ENCODE measurements around the gene ZNF548. TPM values are rescaled to one million over a fixed set of nuclear protein-coding genes. Genes with fewer than 3 reads are reported as not detected.
"Not testable (repeated sequence)": the region's sequence is repeated elsewhere in the genome, so short reads cannot be mapped to it uniquely, and the experiment has no call there.

ZNF548 gene
- total and polyA plus RNA-seq, 4 donors = 2.3 to 29.0 (median 15.3) TPM

DNA sequence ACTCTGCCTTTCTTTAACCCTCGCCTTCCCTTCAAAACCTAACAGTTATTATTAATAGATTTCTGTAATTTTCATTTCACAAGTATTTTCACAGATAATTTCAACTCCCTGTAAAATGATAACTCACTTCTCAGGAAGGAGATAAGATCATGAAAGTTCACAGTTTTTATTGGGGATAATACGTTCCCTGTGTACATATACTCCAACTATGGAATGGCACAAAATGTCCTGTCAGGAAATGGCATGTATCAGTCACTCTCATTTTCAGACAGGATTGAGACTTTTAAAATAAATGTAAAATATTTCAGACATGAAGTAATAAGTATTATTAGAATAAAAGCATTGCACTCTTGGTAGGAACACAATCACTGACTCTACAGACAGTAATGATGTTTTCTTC, 27.2 kb upstream of the ZNF548 start:
- intact Hi-C loops (cut with DNase I) = no loop called here
- peaks cover 10% of the 10 kb centered on the region for H3K9me3 ChIP-seq (ENCODE audit: control insufficient read depth, low read length)

DNA sequence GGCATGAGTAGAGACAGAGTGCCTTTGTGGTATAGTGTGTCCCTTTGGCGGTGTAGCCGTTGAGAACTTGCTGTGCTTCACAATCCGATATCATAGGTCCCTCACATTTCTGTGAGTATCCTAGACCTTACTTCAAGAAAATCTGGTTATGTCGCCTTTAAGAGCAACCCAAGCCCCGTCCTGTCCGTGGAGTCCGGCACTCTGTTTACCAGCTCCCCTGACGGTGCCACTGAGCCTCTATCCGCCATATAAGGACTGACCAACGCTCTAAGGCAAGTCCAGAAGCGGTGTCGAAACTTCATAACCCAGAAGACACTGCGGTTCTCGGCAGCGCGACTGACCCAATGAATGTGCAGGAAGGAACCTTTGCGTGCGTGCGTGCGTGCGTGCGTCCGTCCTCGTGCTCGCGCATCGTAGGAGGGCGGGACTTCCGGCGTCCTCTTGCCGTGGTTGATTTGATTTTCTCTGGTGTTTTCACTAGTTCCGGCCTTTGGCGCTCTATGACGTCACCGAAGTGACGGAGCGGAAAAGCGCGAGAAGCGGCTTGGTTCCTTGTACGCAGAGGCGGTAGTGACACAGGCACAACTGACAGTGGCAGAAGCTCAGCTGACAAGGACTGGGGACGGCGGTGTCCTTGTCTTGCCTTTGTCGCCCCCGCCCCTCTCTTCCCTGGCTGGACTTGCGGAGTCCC, 26.5 kb upstream of the ZNF548 start, which contains the start of the genes TRAPPC2B and ZNF547:
Gene TRAPPC2B, plus strand, starts transcription at position 555 of the 691 bp plus-strand sequence. CDS start 1,283 bp downstream, outside the sequence.
Gene ZNF547, plus strand, starts transcription at position 555 of the 691 bp plus-strand sequence. CDS start 5,005 bp downstream, outside the sequence.
- DNase-seq (peak; percentile 100), ATAC-seq (ENCODE audit: low FRiP score) (peak; percentile 98)
- Histone ChIP-seq H3K4me1 (ENCODE audit: control insufficient read depth in 1 of 2, insufficient read depth in 2 of 2, low read length in 2 of 2) (no peaks in the 10 kb centered on the region), H3K36me3 (ENCODE audit: control insufficient read depth in 1 of 2, insufficient read depth in 2 of 2, low read length in 1 of 2) (peaks cover under 1 to 1% of the 10 kb centered on the region in 2 donors), H3K9me3 (ENCODE audit: control insufficient read depth, low read length) (peaks cover 5% of the 10 kb centered on the region), H3K27ac (ENCODE audit: low read depth in 1 of 2, low read length in 2 of 2) (peak within 1 kb of the TSS; percentile 37 to 72), H3K27me3 (ENCODE audit: control insufficient read depth in 1 of 2, insufficient read depth in 2 of 2, low read length in 1 of 2) (no peaks in the 10 kb centered on the region), H3K4me3 (ENCODE audit: low read length in 2 of 2) (peak within 1 kb of the TSS; percentile 67 to 70)
- WGBS, 2 donors = 1% methylated on average over 47 of the region's 47 CpGs
- intact Hi-C loops (cut with DNase I) = no loop called here

More for the DNA sequence above, 27.2 kb upstream of the ZNF548 start:
- ATAC-seq (ENCODE audit: low FRiP score) (no peak), DNase-seq (no peak)
- 43 to 50% methylated on average over 2 of the region's 2 CpGs for WGBS, 2 donors
- peak overlapping the region in 1 of 2 donors; percentile 51 for H3K4me3 ChIP-seq (ENCODE audit: low read length in 2 of 2)
- peaks cover 3 to 4% of the 10 kb centered on the region in 2 donors for H3K36me3 ChIP-seq (ENCODE audit: control insufficient read depth in 1 of 2, insufficient read depth in 2 of 2, low read length in 1 of 2)
- H3K27me3 ChIP-seq (ENCODE audit: control insufficient read depth in 1 of 2, insufficient read depth in 2 of 2, low read length in 1 of 2) = no peaks in the 10 kb centered on the region
- H3K4me1 ChIP-seq (ENCODE audit: control insufficient read depth in 1 of 2, insufficient read depth in 2 of 2, low read length in 2 of 2) = no peaks in the 10 kb centered on the region
- H3K27ac ChIP-seq (ENCODE audit: low read depth in 1 of 2, low read length in 2 of 2) = peak overlapping the region in 1 of 2 donors; percentile 48

DNA sequence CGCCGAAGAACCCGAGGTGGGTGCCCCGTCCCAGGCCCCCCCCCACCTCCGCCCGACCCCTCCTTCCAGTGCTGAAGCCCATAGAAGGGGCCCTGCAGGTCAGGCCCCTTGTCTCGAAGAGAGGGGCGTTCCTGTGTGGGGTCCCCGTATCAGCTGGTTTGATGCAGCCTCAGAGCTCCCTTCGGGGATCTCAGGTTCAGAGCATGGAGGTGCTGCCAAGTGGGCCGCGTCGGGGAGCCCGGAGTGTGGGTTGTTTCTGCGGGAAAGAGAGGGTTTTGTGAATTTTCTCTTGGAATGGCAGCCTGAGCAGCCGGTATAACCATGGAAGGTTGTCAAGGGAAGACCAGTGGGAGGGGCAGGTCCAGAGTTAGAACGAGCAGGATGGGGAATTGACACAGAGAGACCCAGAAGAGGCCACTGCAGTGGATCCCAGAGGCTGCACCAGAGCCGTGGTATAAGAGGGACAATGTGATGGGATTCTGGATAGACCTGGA, 25.9 kb upstream of the ZNF548 start:
- Histone ChIP-seq H3K9me3 (ENCODE audit: control insufficient read depth, low read length) (peaks cover 6% of the 10 kb centered on the region), H3K4me1 (ENCODE audit: control insufficient read depth in 1 of 2, insufficient read depth in 2 of 2, low read length in 2 of 2) (no peaks in the 10 kb centered on the region), H3K27ac (ENCODE audit: low read depth in 1 of 2, low read length in 2 of 2) (peak overlapping the region; percentile 37 to 72), H3K36me3 (ENCODE audit: control insufficient read depth in 1 of 2, insufficient read depth in 2 of 2, low read length in 1 of 2) (peaks cover 0 to 1% of the 10 kb centered on the region in 2 donors), H3K27me3 (ENCODE audit: control insufficient read depth in 1 of 2, insufficient read depth in 2 of 2, low read length in 1 of 2) (no peaks in the 10 kb centered on the region), H3K4me3 (ENCODE audit: low read length in 2 of 2) (peak overlapping the region; percentile 67 to 70)
- DNase-seq (no peak), ATAC-seq (ENCODE audit: low FRiP score) (peak; percentile 57)
- WGBS, 2 donors = 1 to 2% methylated on average over 17 to 18 of the region's 18 CpGs
- intact Hi-C loops (cut with DNase I) = no loop called here

DNA sequence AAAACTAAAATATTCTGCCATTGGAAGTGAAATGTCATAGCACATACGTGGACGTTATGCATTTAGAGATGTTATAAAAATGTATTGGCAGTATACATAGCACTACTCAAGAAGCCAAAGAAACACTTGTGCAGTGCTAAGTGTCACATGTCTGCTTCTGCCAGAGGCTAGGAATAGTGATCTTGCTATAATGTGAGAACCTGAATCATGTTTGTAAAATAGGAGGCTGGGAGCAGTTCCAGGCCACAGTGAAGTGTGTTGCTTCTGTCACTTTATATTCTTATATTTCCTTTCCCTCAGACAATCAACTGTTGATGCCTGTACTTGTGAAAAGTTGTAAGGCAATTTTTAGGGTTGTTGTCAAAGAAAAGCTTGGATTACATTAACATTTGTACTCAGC, 22.9 kb upstream of the ZNF548 start:
- WGBS, 2 donors = 85 to 87% methylated on average over 2 of the region's 2 CpGs
- no peak overlapping the region for H3K27ac ChIP-seq (ENCODE audit: low read depth in 1 of 2, low read length in 2 of 2)
- intact Hi-C loops (cut with DNase I) = no loop called here
- ATAC-seq (ENCODE audit: low FRiP score) = no peak
- no peaks in the 10 kb centered on the region for H3K4me1 ChIP-seq (ENCODE audit: control insufficient read depth in 1 of 2, insufficient read depth in 2 of 2, low read length in 2 of 2)
- peaks cover 0 to 1% of the 10 kb centered on the region in 2 donors for H3K36me3 ChIP-seq (ENCODE audit: control insufficient read depth in 1 of 2, insufficient read depth in 2 of 2, low read length in 1 of 2)
- peaks cover 3% of the 10 kb centered on the region for H3K9me3 ChIP-seq (ENCODE audit: control insufficient read depth, low read length)
- H3K27me3 ChIP-seq (ENCODE audit: control insufficient read depth in 1 of 2, insufficient read depth in 2 of 2, low read length in 1 of 2) = no peaks in the 10 kb centered on the region
- DNase-seq = no peak
- H3K4me3 ChIP-seq (ENCODE audit: low read length in 2 of 2) = no peak overlapping the region

DNA sequence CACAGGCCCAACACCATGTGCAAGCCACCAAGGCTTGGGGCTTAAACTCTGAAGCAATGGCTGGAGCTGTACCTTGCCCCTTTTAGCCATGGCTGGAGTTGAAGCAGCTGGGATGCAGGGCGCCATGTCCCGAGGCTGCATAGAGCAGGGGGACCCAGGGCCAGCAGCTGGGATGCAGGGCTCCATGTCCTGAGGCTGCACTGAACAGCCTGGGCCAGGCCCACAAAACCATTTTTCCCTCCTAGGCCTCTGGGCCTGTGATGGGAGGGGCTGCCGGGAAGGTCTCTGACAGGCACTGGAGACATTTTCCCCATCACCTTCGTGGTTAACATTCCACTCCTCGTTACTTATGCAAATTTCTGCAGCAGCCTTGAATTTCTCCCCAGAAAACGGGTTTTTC, 15.5 kb upstream of the ZNF548 start:
- Histone ChIP-seq H3K4me3 (ENCODE audit: low read length in 2 of 2) (no peak overlapping the region), H3K4me1 (ENCODE audit: control insufficient read depth in 1 of 2, insufficient read depth in 2 of 2, low read length in 2 of 2) (no peaks in the 10 kb centered on the region), H3K27me3 (ENCODE audit: control insufficient read depth in 1 of 2, insufficient read depth in 2 of 2, low read length in 1 of 2) (no peaks in the 10 kb centered on the region), H3K9me3 (ENCODE audit: control insufficient read depth, low read length) (peaks cover 21% of the 10 kb centered on the region), H3K27ac (ENCODE audit: low read depth in 1 of 2, low read length in 2 of 2) (no peak overlapping the region), H3K36me3 (ENCODE audit: control insufficient read depth in 1 of 2, insufficient read depth in 2 of 2, low read length in 1 of 2) (peaks cover 21 to 22% of the 10 kb centered on the region in 2 donors)
- no peak for ATAC-seq (ENCODE audit: low FRiP score)
- whole genome bisulfite sequencing, 2 donors = 96 to 98% methylated on average over 6 of the region's 6 CpGs
- intact Hi-C loops (cut with DNase I) = no loop called here
- DNase-seq = no peak

DNA sequence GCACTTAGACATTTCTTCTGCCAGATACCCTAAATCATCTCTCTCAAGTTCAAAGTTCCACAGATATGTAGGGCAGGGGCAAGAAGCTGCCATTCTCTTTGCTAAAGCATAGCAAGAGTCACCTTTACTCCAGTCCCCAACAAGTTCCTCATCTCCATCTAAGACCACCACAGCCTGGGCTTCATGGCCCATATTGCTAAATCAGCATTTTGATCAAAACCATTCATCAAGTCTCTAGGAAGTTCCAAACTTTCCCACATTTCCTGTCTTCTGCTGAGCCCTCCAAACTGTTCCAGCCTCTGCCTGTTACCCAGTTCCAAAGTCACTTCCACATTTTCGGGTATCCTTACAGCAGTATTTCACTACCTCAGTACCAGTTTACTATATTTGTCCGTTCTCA, 15.0 kb upstream of the ZNF548 start:
- WGBS, 2 donors = 96 to 98% methylated on average over 2 of the region's 2 CpGs
- intact Hi-C loops (cut with DNase I); H3K27ac ChIP-seq (ENCODE audit: low read depth in 1 of 2, low read length in 2 of 2); H3K4me3 ChIP-seq (ENCODE audit: low read length in 2 of 2); DNase-seq; H3K4me1 ChIP-seq (ENCODE audit: control insufficient read depth in 1 of 2, insufficient read depth in 2 of 2, low read length in 2 of 2); H3K27me3 ChIP-seq (ENCODE audit: control insufficient read depth in 1 of 2, insufficient read depth in 2 of 2, low read length in 1 of 2); ATAC-seq (ENCODE audit: low FRiP score): not testable (repeated sequence)
- Histone ChIP-seq H3K36me3 (ENCODE audit: control insufficient read depth in 1 of 2, insufficient read depth in 2 of 2, low read length in 1 of 2) (peaks cover 21 to 22% of the 10 kb centered on the region in 2 donors), H3K9me3 (ENCODE audit: control insufficient read depth, low read length) (peaks cover 21% of the 10 kb centered on the region)

DNA sequence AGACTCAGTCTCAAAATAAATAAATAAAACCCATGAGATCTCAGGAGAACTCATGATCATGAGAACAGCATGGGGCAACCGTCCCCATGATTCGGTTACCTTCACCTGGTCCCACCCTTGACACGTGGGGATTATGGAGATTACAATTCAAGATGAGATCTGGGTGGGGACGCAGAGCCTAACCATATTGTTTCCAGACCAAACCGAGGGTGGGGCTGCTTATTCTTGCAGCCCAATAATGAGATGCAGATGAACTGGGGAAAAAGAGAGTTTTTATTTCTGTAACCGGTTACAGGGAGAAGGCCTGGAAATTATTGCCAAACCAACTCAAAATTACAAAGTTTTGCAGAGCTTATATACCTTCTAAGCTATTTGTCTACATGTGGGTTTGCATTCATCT, 13.5 kb upstream of the ZNF548 start:
- H3K36me3 ChIP-seq (ENCODE audit: control insufficient read depth in 1 of 2, insufficient read depth in 2 of 2, low read length in 1 of 2) = peaks cover 21 to 22% of the 10 kb centered on the region in 2 donors
- WGBS, 2 donors = 90 to 93% methylated on average over 6 of the region's 6 CpGs
- DNase-seq (no peak), ATAC-seq (ENCODE audit: low FRiP score) (no peak)
- H3K4me1 ChIP-seq (ENCODE audit: control insufficient read depth in 1 of 2, insufficient read depth in 2 of 2, low read length in 2 of 2) = no peaks in the 10 kb centered on the region
- intact Hi-C loops (cut with DNase I) = no loop called here
- H3K27ac ChIP-seq (ENCODE audit: low read depth in 1 of 2, low read length in 2 of 2) = no peak overlapping the region
- H3K9me3 ChIP-seq (ENCODE audit: control insufficient read depth, low read length) = peaks cover 25% of the 10 kb centered on the region
- H3K27me3 ChIP-seq (ENCODE audit: control insufficient read depth in 1 of 2, insufficient read depth in 2 of 2, low read length in 1 of 2) = no peaks in the 10 kb centered on the region
- no peak overlapping the region for H3K4me3 ChIP-seq (ENCODE audit: low read length in 2 of 2)

DNA sequence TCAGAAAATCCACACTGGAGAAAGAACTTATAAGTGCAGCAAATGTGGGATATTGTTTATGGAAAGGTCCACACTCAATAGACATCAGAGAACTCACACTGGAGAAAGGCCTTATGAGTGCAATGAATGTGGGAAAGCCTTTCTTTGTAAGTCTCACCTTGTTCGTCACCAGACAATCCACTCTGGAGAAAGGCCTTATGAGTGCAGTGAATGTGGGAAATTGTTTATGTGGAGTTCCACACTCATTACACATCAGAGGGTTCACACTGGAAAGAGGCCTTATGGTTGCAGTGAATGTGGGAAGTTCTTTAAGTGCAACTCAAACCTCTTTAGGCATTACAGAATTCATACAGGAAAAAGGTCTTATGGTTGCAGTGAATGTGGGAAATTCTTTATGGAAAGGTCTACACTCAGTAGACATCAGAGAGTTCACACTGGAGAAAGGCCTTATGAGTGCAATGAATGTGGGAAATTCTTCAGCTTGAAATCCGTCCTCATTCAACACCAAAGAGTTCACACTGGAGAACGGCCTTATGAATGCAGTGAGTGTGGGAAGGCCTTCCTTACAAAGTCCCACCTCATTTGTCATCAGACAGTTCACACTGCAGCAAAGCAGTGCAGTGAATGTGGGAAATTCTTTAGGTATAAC, 12.0 kb upstream of the ZNF548 start:
- WGBS, 2 donors = 93% methylated on average over 3 of the region's 3 CpGs
- intact Hi-C loops (cut with DNase I) = no loop called here

More for the DNA sequence above, 12.0 kb upstream of the ZNF548 start:
- Histone ChIP-seq H3K36me3 (ENCODE audit: control insufficient read depth in 1 of 2, insufficient read depth in 2 of 2, low read length in 1 of 2) (peaks cover 13 to 15% of the 10 kb centered on the region in 2 donors), H3K9me3 (ENCODE audit: control insufficient read depth, low read length) (peaks cover 21% of the 10 kb centered on the region), H3K27ac (ENCODE audit: low read depth in 1 of 2, low read length in 2 of 2) (no peak overlapping the region), H3K4me1 (ENCODE audit: control insufficient read depth in 1 of 2, insufficient read depth in 2 of 2, low read length in 2 of 2) (no peaks in the 10 kb centered on the region), H3K4me3 (ENCODE audit: low read length in 2 of 2) (peak overlapping the region in 1 of 2 donors; percentile 6), H3K27me3 (ENCODE audit: control insufficient read depth in 1 of 2, insufficient read depth in 2 of 2, low read length in 1 of 2) (no peaks in the 10 kb centered on the region)
- DNase-seq (no peak), ATAC-seq (ENCODE audit: low FRiP score) (no peak)

Data from aorta (tissue), 5 donors.